ENCODE data around the gene CIAO3. TPM values are rescaled to one million over a fixed set of nuclear protein-coding genes. Genes with fewer than 3 reads are reported as not detected.

The CIAO3 gene
- total RNA-seq, 1 experiment from 2014 or later = 32.8 TPM

GRCh38 chr16:716200-716568 is 24.6 kb downstream of the CIAO3 start:
- Histone ChIP-seq H3K79me2 (ENCODE audit: insufficient read depth, low read length) (peaks cover 19% of the 10 kb centered on the region), H2AFZ (ENCODE audit: low read depth, low read length, poor library complexity, severe bottlenecking) (no peak overlapping the region), H3K4me1 (ENCODE audit: control insufficient read depth in 1 of 2, insufficient read depth in 2 of 2, low read length in 2 of 2) (peaks cover 42 to 75% of the 10 kb centered on the region in 2 experiments), H3K4me2 (ENCODE audit: low read length) (peak overlapping the region; percentile 93), H3K36me3 (ENCODE audit: control insufficient read depth in 1 of 2, insufficient read depth in 2 of 2, low read length in 2 of 2) (no peaks in the 10 kb centered on the region), H4K20me1 (ENCODE audit: insufficient read depth) (peaks cover 3% of the 10 kb centered on the region; the same call in 1 of the 2 replicates), H3K9me2 (ENCODE audit: insufficient read depth) (no peaks in the 10 kb centered on the region), H3K4me3 (replicated peaks in 1 of 2; ENCODE audit: low read depth in 1 of 2, low read length in 2 of 2) (peak overlapping the region; percentile 59 to 74), H3K27ac (ENCODE audit: low read depth, low read length) (peak overlapping the region; percentile 92), H3K27me3 (ENCODE audit: insufficient read depth, low read length) (no peaks in the 10 kb centered on the region), H3K9ac (ENCODE audit: low read length) (peak overlapping the region; percentile 85), H3K9me3 (ENCODE audit: control insufficient read depth in 1 of 2, insufficient read depth in 1 of 2, low read depth in 1 of 2, low read length in 2 of 2) (no peaks in the 10 kb centered on the region)
- ChIA-PET CTCF (interaction anchor here (0.6 to 2.4 kb wide), 6 partner anchors 10 to 627 kb away, joined by 3 to 20 read pairs (median 4); partner anchors contain the start of genes CCDC78, CHTF18 and RPUSD1), POLR2A (interaction anchor here (1.6 to 2.3 kb wide), 2 partner anchors 9 to 12 kb away, joined by 9 to 20 read pairs; partner anchors contain the start of genes CCDC78 and HAGHL), RAD21 (ENCODE audit: low non-redundant PET in 1 of 2, low total read pairs in 2 of 2, uncharacterized antibody in 2 of 2, unreplicated experiment in 2 of 2) (interaction anchor here in 1 of 2 experiments (1.1 kb wide), 1 partner anchor 12 kb away, joined by 3 read pairs; no protein-coding TSS in a partner anchor)
- intact Hi-C loops (cut with micrococcal nuclease) = no loop called here
- BruUV-seq (replicated peaks) = TSS peak; percentile 45
- no peak for ATAC-seq
- no peak for DNase-seq (ENCODE audit: low read depth, low spot score)
- TF ChIP-seq SRF (IDR thresholded peaks at IDR 0.05; ENCODE audit: low read depth) (no peak), MAX (IDR thresholded peaks at IDR 0.05) (no peak), REST (IDR thresholded peaks at IDR 0.05; ENCODE audit: low read depth) (no peak), POLR2A (IDR thresholded peaks at IDR 0.05; ENCODE audit: borderline replicate concordance, extremely low read depth, insufficient read depth, insufficient read length) (no peak), EZH2phosphoT487 (IDR thresholded peaks at IDR 0.05; ENCODE audit: borderline replicate concordance) (no peak), ZNF274 (IDR thresholded peaks at IDR 0.05; ENCODE audit: low read depth, low read length) (no peak), EGR1 (IDR thresholded peaks at IDR 0.05; ENCODE audit: low read depth) (no peak), JUND (IDR thresholded peaks at IDR 0.05) (no peak), CTCF (IDR thresholded peaks at IDR 0.05 in 2 of 3, conservative IDR thresholded peaks at IDR 0.05 in 1 of 3; ENCODE audit: borderline replicate concordance in 1 of 3, insufficient read depth in 1 of 3, low read depth in 2 of 3, low read length in 2 of 3) (no peak), FOSL1 (IDR thresholded peaks at IDR 0.05; ENCODE audit: low read depth) (no peak), ELF1 (IDR thresholded peaks at IDR 0.05; ENCODE audit: borderline replicate concordance, low read depth) (no peak), TCF7L2 (IDR thresholded peaks at IDR 0.05; ENCODE audit: borderline replicate concordance, extremely low read depth, insufficient read depth, insufficient read length) (no peak), POLR2AphosphoS5 (IDR thresholded peaks at IDR 0.05; ENCODE audit: low read depth, low read length) (no peak), ATF3 (IDR thresholded peaks at IDR 0.05) (no peak)
